TTC549 (cell line): ENCODE measurements around the gene GNAZ.

Experiments
- FAIRE-seq: peaks from 2 replicates; lab custom pipeline; 2012; peaks lifted over from hg19 to GRCh38; lab: Jason Lieb, UNC

The GNAZ gene

GRCh38 chr22:23094260-23094659 is 23.9 kb downstream of the GNAZ start:
- FAIRE-seq: no peak

- FAIRE-seq: no peak
Observed at GRCh38 chr22:23094695-23095681, 24.7 kb downstream of the GNAZ start.

DNA sequence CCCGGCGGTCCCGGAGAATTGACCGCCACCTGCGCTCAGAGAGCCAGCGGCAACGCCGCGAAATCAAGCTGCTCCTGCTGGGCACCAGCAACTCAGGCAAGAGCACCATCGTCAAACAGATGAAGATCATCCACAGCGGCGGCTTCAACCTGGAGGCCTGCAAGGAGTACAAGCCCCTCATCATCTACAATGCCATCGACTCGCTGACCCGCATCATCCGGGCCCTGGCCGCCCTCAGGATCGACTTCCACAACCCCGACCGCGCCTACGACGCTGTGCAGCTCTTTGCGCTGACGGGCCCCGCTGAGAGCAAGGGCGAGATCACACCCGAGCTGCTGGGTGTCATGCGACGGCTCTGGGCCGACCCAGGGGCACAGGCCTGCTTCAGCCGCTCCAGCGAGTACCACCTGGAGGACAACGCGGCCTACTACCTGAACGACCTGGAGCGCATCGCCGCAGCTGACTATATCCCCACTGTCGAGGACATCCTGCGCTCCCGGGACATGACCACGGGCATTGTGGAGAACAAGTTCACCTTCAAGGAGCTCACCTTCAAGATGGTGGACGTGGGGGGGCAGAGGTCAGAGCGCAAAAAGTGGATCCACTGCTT is 25.5 kb downstream of the GNAZ start:
- FAIRE-seq: no peak

DNA sequence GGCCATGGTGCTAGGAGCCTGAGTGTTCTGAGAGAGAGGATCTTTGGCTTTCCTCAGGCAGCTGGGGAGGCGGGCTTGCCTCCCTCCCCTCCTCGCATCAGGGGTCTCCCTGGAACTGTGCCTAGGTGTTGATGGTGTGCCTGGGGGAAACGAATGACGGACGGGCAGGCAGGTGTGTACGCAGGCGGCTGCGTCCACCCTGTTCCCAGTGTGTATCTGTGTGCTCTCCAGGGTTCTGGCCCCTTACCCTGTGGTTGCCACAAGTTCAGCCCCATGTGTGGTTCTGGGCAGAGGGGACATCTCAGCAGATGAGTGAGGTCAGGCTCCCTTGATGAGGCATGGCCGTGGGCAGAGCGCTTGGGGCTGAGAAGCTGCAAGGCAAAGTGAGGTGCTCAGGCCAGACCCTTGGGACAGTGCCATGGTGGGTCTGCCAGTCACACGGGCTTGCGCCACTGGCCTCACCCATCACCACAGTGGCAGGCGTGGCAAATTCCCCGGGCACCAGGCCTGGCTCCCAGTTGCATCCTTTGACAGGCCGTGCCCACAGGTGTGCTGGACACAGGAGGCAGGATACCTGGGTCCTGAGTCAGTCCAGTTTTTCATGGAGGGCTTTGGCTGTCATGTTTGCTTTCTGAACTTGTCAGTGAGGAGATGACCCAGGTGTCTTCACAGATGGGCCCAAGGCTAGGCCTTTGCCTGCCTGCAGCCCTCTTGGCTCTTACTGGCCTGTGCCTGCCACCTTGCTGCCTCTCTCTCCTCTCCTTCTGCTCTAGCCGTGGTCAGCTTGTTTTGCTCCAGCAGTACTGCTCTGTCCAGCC is 27.3 kb downstream of the GNAZ start:
- FAIRE-seq: no peak

- FAIRE-seq: no peak
Observed at GRCh38 chr22:23098230-23098705, 27.9 kb downstream of the GNAZ start.

DNA sequence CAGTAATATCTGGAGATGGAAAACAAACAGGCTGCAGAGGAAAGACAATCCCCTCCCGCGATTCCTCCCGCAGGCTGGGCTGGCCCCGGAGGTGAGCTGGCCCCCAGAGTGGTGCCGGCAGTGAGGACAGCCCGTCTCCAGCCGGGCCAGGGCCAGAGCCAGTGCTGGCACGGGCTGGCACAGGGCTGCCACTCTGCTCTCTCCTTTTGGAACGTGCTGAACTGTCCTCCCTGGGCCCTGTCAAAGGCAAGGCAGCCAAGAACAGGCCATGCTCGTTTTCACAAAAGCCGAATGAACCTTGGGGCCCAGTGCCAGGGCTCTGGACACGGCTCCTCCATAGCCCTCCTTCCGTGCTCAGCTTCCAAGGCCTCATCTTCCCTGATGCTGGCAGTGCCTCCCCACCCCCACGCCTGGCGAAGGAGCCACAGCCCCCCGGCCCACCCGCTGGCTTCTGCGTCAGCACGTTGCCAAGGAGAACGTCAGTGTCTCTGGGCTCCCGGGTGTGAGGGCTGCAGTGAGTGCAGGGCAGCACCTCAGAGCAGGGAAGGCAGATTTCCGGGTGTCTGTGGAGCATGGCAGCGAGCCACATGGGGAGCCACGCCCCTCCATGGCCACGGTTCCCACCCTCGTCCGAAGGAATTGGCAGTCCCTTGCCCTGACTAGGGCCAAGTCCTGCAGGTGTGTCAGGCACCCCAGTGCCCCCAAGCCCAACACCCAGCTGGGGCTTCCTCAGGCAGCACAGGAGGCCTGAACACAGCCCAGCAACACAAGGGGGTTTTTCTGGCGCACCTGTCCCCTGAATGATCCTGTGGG is 28.6 kb downstream of the GNAZ start:
- no peak for FAIRE-seq

- FAIRE-seq: no peak
Observed at GRCh38 chr22:23099531-23099804, 29.1 kb downstream of the GNAZ start.

DNA sequence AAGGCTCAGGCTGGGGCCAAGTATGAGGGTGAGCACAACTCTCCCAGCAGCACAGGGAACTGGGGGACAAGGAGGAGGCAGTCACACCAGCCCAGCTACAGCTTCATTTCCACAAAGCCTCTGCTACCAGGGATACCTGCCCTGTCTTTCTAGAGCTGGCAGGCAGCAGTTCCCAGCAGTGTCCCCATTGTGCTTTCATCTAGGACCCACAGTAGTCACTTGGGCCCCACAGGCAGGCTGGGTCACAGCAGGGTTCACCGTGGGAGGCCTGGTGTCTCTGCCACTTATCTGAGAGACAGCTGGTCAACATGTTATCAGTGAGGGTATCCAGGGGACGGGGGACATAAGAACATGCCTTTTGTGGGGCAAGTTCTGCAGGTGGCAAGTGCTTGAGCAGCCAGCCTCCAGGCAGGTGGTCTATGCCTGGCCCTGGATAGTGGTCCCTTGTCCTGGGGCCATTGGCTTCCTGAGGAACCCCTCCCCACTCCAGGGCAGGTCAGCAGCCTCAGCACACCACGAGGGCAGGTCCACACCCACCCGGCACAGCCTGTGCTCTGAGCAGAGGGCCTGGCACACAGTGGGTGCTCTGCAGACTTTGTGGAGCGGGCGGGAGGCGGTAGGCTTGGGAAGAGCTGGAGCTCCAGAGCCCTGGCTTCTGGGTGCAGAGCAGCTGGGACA is 29.9 kb downstream of the GNAZ start:
- no peak for FAIRE-seq

- FAIRE-seq: no peak
Observed at GRCh38 chr22:23101524-23101923, 31.2 kb downstream of the GNAZ start.

DNA sequence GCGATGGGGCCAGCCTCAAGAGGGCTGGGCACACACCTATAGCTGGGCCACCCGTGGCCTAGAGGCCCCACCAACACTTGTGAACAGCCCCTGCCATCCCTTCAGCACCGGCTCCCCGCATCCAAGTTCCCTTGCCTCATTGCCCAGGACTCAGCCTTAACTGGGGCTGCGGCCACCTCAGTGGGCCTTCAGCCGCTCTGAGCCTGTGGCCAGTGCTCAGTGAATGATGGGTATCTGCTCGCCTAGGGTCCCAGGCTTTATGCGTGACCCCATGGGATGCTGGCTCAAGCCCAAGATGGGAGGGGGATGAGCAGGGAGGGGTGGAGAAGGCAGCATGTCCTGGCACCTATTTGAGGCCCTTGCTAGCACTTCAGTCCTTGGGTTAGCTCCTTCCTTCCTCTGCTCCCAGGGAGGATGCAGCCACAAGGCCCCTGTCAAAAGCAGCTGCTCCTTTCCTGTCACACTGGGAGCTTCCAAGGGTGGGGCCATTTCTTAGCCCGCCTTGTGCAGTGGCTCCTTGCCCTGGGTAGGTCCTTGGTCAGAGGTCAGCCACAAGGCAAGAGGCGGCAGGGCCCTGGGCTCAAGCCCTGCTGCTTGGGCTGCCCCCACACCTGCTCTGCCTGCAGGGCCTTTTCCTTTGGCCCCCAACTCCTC is 31.8 kb downstream of the GNAZ start:
- FAIRE-seq: no peak

DNA sequence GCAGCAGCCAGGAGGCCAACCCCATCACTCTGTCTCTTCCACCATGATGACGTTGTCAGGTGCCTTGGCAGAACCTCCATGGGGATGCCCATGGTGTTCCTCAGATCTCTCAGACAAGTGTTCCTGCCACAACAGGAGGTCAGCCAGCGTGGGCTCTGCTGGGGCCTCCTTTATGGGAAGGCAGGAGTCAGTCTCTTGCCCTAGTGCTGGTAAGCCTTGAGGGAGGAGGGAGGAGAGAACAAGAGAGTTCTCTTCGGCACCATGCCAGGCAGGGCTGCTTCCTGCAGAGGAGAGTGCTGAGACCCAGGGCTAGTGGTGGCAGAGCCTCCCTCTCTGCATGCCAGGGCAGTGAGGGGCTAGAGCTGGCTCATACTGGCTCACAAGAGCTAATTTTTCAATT is 32.5 kb downstream of the GNAZ start:
- FAIRE-seq: no peak

DNA sequence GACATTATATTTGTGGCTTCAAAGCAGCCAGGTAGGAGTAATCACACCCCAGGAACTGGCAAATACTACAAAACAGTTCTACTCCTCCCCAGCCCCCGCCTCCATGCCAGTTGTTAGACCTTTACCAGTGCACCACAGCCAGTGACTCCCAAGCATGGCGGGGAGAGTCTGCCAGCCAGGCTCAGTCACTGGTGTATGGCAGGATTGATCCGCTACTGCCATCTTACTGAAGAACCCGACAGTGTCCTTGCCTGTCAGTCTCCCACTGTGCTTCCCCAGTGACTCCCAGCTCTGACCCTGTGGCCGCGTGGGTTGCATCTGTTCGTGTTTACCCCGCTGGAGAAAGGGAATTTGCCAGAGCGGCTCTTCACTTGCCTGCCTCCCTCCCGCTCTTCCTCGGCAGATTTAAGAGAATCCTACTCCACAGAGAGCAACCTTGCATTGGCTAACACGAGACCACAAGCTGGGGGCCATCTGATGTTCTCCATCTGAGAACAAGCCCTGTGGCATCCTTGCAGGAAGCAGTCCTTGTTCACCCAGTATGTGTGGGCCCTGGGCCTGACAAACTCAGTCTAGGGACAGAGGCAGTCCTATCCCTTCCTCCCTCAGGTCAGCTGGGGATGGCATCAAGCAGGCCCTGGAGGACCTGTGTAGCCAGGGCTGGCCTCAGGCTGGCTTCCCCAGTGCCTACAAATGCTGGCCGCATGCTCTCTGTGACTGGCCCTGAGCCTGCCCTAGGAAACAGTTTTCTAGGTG is 33.1 kb downstream of the GNAZ start:
- no peak for FAIRE-seq

- FAIRE-seq: no peak
Observed at GRCh38 chr22:23104187-23104971, 34.1 kb downstream of the GNAZ start.

DNA sequence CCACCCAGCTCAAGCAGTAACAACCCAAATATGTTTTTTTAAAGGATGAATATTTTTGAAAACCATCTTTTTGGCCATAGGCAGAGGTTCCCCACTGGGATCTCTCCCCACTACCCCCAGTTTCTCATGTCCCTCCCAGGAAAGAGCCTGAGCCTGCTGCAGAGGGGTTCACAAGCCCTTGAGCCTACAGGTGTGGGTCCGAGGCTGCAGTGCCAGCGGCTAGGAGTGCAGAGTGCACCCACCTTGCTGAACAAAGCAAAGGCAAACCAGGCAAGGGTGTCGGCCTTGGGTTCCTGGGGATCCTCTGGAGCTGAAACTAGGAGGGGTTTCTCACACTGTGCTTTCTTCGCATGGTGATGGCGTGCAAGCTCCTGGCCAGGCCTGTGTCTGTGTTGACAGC is 35.0 kb downstream of the GNAZ start:
- FAIRE-seq: no peak

GRCh38 chr22:23105919-23106318 is 35.6 kb downstream of the GNAZ start:
- FAIRE-seq: no peak

DNA sequence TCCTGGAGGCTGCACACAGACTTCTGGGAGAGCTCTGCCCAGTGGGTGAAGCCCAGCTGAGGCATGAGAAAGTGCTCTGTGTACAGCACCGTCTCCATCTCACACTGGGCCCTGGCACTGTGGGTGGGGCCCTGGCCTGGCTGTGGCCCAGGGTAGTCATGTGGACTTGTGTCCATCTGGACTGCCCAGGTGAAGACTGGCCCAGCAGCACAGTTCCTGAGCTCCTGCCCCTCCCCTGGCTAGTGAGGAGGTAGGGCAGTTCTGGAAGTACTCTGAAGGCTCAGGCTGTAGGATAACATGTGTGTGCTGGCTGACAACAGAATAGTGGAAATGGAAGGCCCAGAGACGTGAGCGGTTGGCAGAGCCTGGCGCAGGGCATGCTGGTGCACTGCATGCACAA is 36.0 kb downstream of the GNAZ start:
- no peak for FAIRE-seq

GRCh38 chr22:23106906-23107367 is 36.6 kb downstream of the GNAZ start:
- FAIRE-seq: no peak

DNA sequence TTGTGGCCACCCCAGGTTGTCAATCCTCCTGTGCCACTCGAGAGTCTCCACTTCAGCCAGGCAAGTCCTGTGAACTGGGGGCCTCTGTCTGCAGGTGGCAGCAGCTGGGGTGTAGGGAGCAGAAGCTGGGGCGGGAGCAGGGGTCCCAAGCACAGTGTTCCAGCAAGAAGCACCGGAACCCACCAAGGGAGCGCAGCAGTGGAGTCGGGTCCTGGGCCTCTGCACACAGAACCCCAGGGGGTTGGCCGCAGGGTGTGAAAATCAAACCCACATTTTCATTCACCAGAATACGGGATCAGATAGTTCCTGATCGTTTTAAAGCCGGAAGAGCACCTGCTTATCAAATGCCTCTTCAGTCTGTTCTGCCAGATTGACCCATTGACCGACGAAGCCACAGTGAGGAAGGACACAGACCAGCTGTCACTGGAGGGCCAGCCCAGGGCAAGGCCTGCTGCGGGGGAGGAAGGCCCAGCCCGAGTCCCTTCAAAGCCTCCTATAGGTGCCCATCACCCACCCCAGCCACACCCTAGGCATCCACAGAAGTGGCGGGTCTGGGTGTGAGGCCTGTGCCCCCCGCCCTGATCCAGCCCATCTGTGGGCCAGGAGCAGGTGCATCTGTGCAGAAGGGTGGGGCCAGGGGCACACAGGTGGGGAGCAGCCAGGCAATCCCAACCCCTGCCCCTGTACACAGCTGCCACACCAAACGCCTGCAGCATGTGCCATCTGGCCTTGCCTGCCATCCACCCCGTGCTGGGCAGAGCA is 37.3 kb downstream of the GNAZ start:
- FAIRE-seq: no peak
